IMR-90 (cell line): ENCODE data around the gene FBN1.

Experiments
- RAD21 ChIP-seq: IDR thresholded peaks from 2 replicates; pipeline ENCODE4 v1.6.1; 2012; ENCODE audit warnings: low read length, improper control_type of control experiment
- TF ChIP-seq, protein P1 (sequence below): conservative IDR thresholded peaks from 2 replicates; pipeline ENCODE4 v1.5.1; 2012; ENCODE audit warnings: mild to moderate bottlenecking, low read depth, low read length, improper control_type of control experiment

DNA sequence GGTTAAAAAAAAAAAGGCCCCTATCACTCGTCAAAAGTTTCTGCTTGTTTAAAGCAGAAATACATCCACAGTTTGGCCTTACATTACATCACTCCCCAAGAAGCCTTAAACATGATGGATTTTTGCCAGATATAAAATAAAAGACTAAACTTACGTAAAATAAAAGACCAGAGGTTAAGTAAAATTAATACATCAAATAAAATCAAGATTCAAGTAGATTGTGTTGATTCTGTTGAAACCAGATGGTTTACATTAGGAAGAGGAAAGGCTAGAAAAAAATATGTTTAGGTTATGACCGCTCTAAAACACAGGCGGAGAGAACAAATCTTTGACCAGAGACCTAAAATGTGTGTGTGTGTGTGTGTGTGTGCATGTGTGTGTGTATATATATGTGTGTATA lies 210.2 kb downstream of the FBN1 start:
- no peak for TF ChIP-seq RAD21
- TF ChIP-seq, protein P1, sequence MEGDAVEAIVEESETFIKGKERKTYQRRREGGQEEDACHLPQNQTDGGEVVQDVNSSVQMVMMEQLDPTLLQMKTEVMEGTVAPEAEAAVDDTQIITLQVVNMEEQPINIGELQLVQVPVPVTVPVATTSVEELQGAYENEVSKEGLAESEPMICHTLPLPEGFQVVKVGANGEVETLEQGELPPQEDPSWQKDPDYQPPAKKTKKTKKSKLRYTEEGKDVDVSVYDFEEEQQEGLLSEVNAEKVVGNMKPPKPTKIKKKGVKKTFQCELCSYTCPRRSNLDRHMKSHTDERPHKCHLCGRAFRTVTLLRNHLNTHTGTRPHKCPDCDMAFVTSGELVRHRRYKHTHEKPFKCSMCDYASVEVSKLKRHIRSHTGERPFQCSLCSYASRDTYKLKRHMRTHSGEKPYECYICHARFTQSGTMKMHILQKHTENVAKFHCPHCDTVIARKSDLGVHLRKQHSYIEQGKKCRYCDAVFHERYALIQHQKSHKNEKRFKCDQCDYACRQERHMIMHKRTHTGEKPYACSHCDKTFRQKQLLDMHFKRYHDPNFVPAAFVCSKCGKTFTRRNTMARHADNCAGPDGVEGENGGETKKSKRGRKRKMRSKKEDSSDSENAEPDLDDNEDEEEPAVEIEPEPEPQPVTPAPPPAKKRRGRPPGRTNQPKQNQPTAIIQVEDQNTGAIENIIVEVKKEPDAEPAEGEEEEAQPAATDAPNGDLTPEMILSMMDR, result no peak
